HepG2 (cell line): ENCODE results near the gene KLF12. TPM values are rescaled to one million over a fixed set of nuclear protein-coding genes. Genes with fewer than 3 reads are reported as not detected.

Experiments
- ATAC-seq: fragments of 200-7000 bp; cut with Tn5 transposase; 3 replicates; pipeline ENCODE4 v1.9.1; 2020; ENCODE audit warnings: mild to moderate bottlenecking, moderate library complexity
- BruUV-seq: library from RNA; stranded (reverse); fragments of 400-500 nt; replicated peaks from 2 replicates; lab custom pipeline; 2021; lab: Mats Ljungman, UMichigan
- CTCF ChIA-PET: fragments of 300-600 bp; formaldehyde crosslinking; extraction: SDS; loops from one replicate; lab custom pipeline; 2021; ENCODE audit warnings: low total read pairs, inconsistent platforms, low intra/inter-chr PET ratio; lab: Yijun Ruan, JAX
- POLR2A ChIA-PET: fragments of 350-600 bp; sonication (Branson Sonifier 250); formaldehyde crosslinking; loops from one replicate; lab custom pipeline; 2020; ENCODE audit warnings: antibody characterized with exemption, inconsistent platforms; lab: Yijun Ruan, JAX
- DNase-seq: peaks from one replicate; pipeline ENCODE4 v3.0.0-alpha.2; 2015; ENCODE audit warnings: low spot score
- FAIRE-seq: peaks from 3 replicates; lab custom pipeline; 2011; peaks lifted over from hg19 to GRCh38; lab: Jason Lieb, UNC
- H2AFZ ChIP-seq: one replicate; pipeline ENCODE4 v1.6.1; 2011; ENCODE audit warnings: low read length, inconsistent platforms
- H3K27ac ChIP-seq: fragments of 300-600 bp; 3 replicates; pipeline ENCODE4 v1.8.0; 2011; ENCODE audit warnings: mixed run types, mild to moderate bottlenecking, mixed read lengths, low read length, inconsistent platforms; ENCODE audit not compliant: insufficient read depth; ENCODE audit errors: extremely low read length
- H3K27me3 ChIP-seq, 2 experiments: fragments of 200-600 bp in 1 of 2; 2 replicates in 1 of 2; 3 replicates in 1 of 2; pipeline versions ENCODE4 v1.6.0 to v1.8.0; 2011; ENCODE audit warnings: low read length in 2 of 2, mild to moderate bottlenecking in 2 of 2, moderate library complexity in 2 of 2, inconsistent platforms in 1 of 2; ENCODE audit not compliant: insufficient read depth in 2 of 2, control insufficient read depth in 1 of 2
- H3K36me3 ChIP-seq, 2 experiments: fragments of 200-600 bp in 1 of 2; replicated peaks in 1 of 2; 2 replicates in 1 of 2; 3 replicates in 1 of 2; pipeline versions ENCODE4 v1.5.1 to v1.8.0; 2011; ENCODE audit warnings: low read length in 2 of 2, inconsistent platforms in 1 of 2; ENCODE audit not compliant: insufficient read depth in 2 of 2, control insufficient read depth in 1 of 2
- H3K4me1 ChIP-seq: 2 replicates; pipeline ENCODE4 v1.5.1; 2012; ENCODE audit warnings: low read length, inconsistent platforms; ENCODE audit not compliant: insufficient read depth
- H3K4me2 ChIP-seq: 2 replicates; pipeline ENCODE4 v1.6.0; 2011; ENCODE audit warnings: low read depth, low read length, inconsistent platforms
- H3K4me3 ChIP-seq, 3 experiments: fragments of 200-600 bp in 1 of 3; sonication (generic), shearing (Covaris generic) in 1 of 3; replicated peaks in 1 of 3; 2 replicates each; pipeline ENCODE4 v1.5.1; 2011 to 2016; ENCODE audit warnings: low read length in 3 of 3, inconsistent platforms in 2 of 3, low read depth in 2 of 3, mild to moderate bottlenecking in 2 of 3, control low read depth in 1 of 3, mixed read lengths in 1 of 3; ENCODE audit not compliant: insufficient read depth in 1 of 3
- H3K79me2 ChIP-seq: one replicate; pipeline ENCODE4 v1.6.1; 2011; ENCODE audit warnings: low read length, inconsistent platforms; ENCODE audit not compliant: insufficient read depth
- H3K9ac ChIP-seq: 2 replicates; pipeline ENCODE4 v1.6.0; 2011; ENCODE audit warnings: mild to moderate bottlenecking, low read depth, low read length, inconsistent platforms; ENCODE audit not compliant: insufficient read depth
- H3K9me3 ChIP-seq: 2 replicates; pipeline ENCODE4 v1.5.1; 2012; ENCODE audit warnings: mild to moderate bottlenecking, low read length
- H4K20me1 ChIP-seq: 2 replicates; pipeline ENCODE4 v1.6.0; 2011; ENCODE audit warnings: inconsistent platforms, mild to moderate bottlenecking, low read length, moderate library complexity; ENCODE audit not compliant: insufficient read depth
- AKAP8 ChIP-seq: sonication (generic); formaldehyde crosslinking; IDR thresholded peaks from 2 replicates; pipeline ENCODE4 v1.5.1; 2020; ENCODE audit warnings: mild to moderate bottlenecking, missing genetic modification reagents
- FLYWCH1 ChIP-seq: sonication (generic); formaldehyde crosslinking; IDR thresholded peaks from 2 replicates; pipeline ENCODE4 v1.8.1; 2023; ENCODE audit warnings: mild to moderate bottlenecking, missing genetic modification reagents
- FOSL2 ChIP-seq: sonication (generic); formaldehyde crosslinking; IDR thresholded peaks from 2 replicates; pipeline ENCODE4 v1.4.0; 2020; ENCODE audit warnings: missing genetic modification reagents
- MIER2 ChIP-seq: IDR thresholded peaks from 2 replicates; pipeline ENCODE4 v1.6.1; 2016; ENCODE audit warnings: missing biosample characterization, missing genetic modification reagents
- SATB2 ChIP-seq: sonication (generic); formaldehyde crosslinking; IDR thresholded peaks from 2 replicates; pipeline ENCODE4 v1.5.0; 2020; ENCODE audit warnings: missing genetic modification reagents
- THAP7 ChIP-seq: sonication (generic); formaldehyde crosslinking; IDR thresholded peaks from 2 replicates; pipeline ENCODE4 v1.8.1; 2023; ENCODE audit warnings: mild to moderate bottlenecking, missing genetic modification reagents
- ZNF280B ChIP-seq: sonication (generic); formaldehyde crosslinking; IDR thresholded peaks from 2 replicates; pipeline ENCODE4 v1.5.0; 2020; ENCODE audit warnings: missing genetic modification reagents, mild to moderate bottlenecking, borderline replicate concordance
- ZNF841 ChIP-seq: sonication (generic); formaldehyde crosslinking; IDR thresholded peaks from 2 replicates; pipeline ENCODE4 v1.8.1; 2023; ENCODE audit warnings: missing genetic modification reagents, borderline replicate concordance
- WGBS: methylation state at CpG from one replicate; pipeline ENCODE4 v1.1.6; 2017; ENCODE audit warnings: low lambda C conversion rate; 5-methylcytosine and 5-hydroxymethylcytosine counted together
- in situ Hi-C: cut with HindIII; loops from 2 replicates; pipeline ENCODE4 v1.10.0; 2017; ENCODE audit warnings: low pct_unique_long_range_greater_than_20kb; ENCODE audit not compliant: extremely low pct_ligation_motif_present
- intact Hi-C: fragments of 100-400 bp; cut with micrococcal nuclease; formaldehyde crosslinking; loops from one replicate; pipeline ENCODE4 v1.10.0; 2022; ENCODE audit not compliant: unreplicated experiment
- polyA plus RNA-seq, 8 experiments: library from polyadenylated mRNA; depleted of rRNA in 3 of 8; stranded (reverse) in 7 of 8; unstranded in 1 of 8; fragments of >200 nt; fragmentation: Illumina TruSeq in 4 of 8; extraction: Trizol in 4 of 8; gene quantifications; 2 replicates each; pipeline versions ENCODE4 v1.2.1 to v1.2.3, GENCODE V29; 2011 to 2016; ENCODE audit warnings: low read depth in 4 of 8, missing spikeins in 1 of 8, mixed read lengths in 1 of 8; ENCODE audit not compliant: insufficient read depth in 1 of 8
- total RNA-seq, 5 experiments: library from RNA; depleted of rRNA; stranded (reverse); fragments of >200 nt; fragmentation: Illumina TruSeq; extraction: Trizol; gene quantifications; 2 replicates each; pipeline ENCODE4 v1.2.3, GENCODE V29; 2016; ENCODE audit warnings: low read depth in 1 of 5

KLF12 gene
- total and polyA plus RNA-seq, 2 of the 13 experiments (the other 11 are each of a cell fraction or from before 2014, with no cell fraction given): 0.66 to 1.5 TPM

GRCh38 chr13:74153316-74153715 lies 19.1 kb upstream of the KLF12 start:
- WGBS: 3% methylated on average over 2 of the region's 2 CpGs
- ATAC-seq (peak; percentile 63), DNase-seq (no peak), FAIRE-seq (no peak)
- Histone ChIP-seq H3K9me3 (no peaks in the 10 kb centered on the region), H2AFZ (no peak overlapping the region), H3K9ac (no peak overlapping the region), H3K27ac (no peak overlapping the region), H3K4me2 (no peak overlapping the region), H3K36me3 (no peaks in the 10 kb centered on the region), H3K27me3 (no peaks in the 10 kb centered on the region), H4K20me1 (no peaks in the 10 kb centered on the region), H3K4me3 (no peak overlapping the region), H3K4me1 (no peaks in the 10 kb centered on the region), H3K79me2 (no peaks in the 10 kb centered on the region)
- CTCF ChIA-PET: no interaction called here
- intact Hi-C loops (no loop called here), in situ Hi-C loops (no loop called here)
- no TSS peak for BruUV-seq
- TF ChIP-seq THAP7 (no peak), AKAP8 (CRISPR knock-in tag) (no peak), MIER2 (CRISPR knock-in tag) (no peak), SATB2 (CRISPR knock-in tag) (no peak), FLYWCH1 (CRISPR knock-in tag) (no peak), FOSL2 (CRISPR knock-in tag) (peak; percentile 82), ZNF841 (no peak), ZNF280B (CRISPR knock-in tag) (no peak)
- POLR2A ChIA-PET: no interaction called here
